Activated T-helper 17 cell treated with anti-CD3 and anti-CD28 coated beads, Interleukin-2, amount 50 U/mL, for 72 hours (primary cell): ENCODE measurements around the gene INPP5A. TPM values are rescaled to one million over a fixed set of nuclear protein-coding genes. Genes with fewer than 3 reads are reported as not detected.

Experiments used
- ATAC-seq: fragments of 150-1000 bp; cut with Tn5 transposase; replicated peaks from 2 replicates; pipeline ENCODE4 v1.10.0; 2021; ENCODE audit warnings: mild to moderate bottlenecking, moderate library complexity
- H3K27ac Mint-ChIP-seq: one replicate; pipeline ENCODE4 v1.8.0; 2022; ENCODE audit warnings: mixed read lengths
- H3K27me3 Mint-ChIP-seq: one replicate; pipeline ENCODE4 v1.8.0; 2022; ENCODE audit warnings: mixed read lengths
- H3K36me3 Mint-ChIP-seq: one replicate; pipeline ENCODE4 v1.8.0; 2022; ENCODE audit warnings: low read depth, mild to moderate bottlenecking, mixed read lengths
- H3K4me1 Mint-ChIP-seq: one replicate; pipeline ENCODE4 v1.8.0; 2022; ENCODE audit warnings: mixed read lengths
- H3K4me3 Mint-ChIP-seq: one replicate; pipeline ENCODE4 v1.8.0; 2022; ENCODE audit warnings: mild to moderate bottlenecking, mixed read lengths
- H3K9me3 Mint-ChIP-seq: one replicate; pipeline ENCODE4 v1.8.0; 2022; ENCODE audit warnings: mixed read lengths
- total RNA-seq, 2 donors: library from RNA; stranded (reverse); gene quantifications; one replicate each; pipeline ENCODE4 v1.2.3, GENCODE V29; 2022

INPP5A gene
- total RNA-seq, 2 donors from 2014 or later: 4.3 to 5.6 TPM

GRCh38 chr10:132777441-132777840, 239.9 kb downstream of the INPP5A start:
- no peak for ATAC-seq
- H3K4me1 Mint-ChIP-seq: no peaks in the 10 kb centered on the region
- H3K27ac Mint-ChIP-seq: no peak overlapping the region
- no peaks in the 10 kb centered on the region for H3K27me3 Mint-ChIP-seq
- H3K36me3 Mint-ChIP-seq: peaks cover 34% of the 10 kb centered on the region
- H3K4me3 Mint-ChIP-seq: no peak overlapping the region
- H3K9me3 Mint-ChIP-seq: no peaks in the 10 kb centered on the region

GRCh38 chr10:132779549-132780294, 242.1 kb downstream of the INPP5A start:
- no peaks in the 10 kb centered on the region for H3K4me1 Mint-ChIP-seq
- no peak overlapping the region for H3K27ac Mint-ChIP-seq
- ATAC-seq: no peak
- H3K9me3 Mint-ChIP-seq: no peaks in the 10 kb centered on the region
- peaks cover 47% of the 10 kb centered on the region for H3K36me3 Mint-ChIP-seq
- H3K27me3 Mint-ChIP-seq: peaks cover 4% of the 10 kb centered on the region
- no peak overlapping the region for H3K4me3 Mint-ChIP-seq

- H3K4me3 Mint-ChIP-seq: no peak overlapping the region
- peaks cover 47% of the 10 kb centered on the region for H3K36me3 Mint-ChIP-seq
- ATAC-seq: no peak
- no peaks in the 10 kb centered on the region for H3K4me1 Mint-ChIP-seq
- H3K9me3 Mint-ChIP-seq: no peaks in the 10 kb centered on the region
- peaks cover 4% of the 10 kb centered on the region for H3K27me3 Mint-ChIP-seq
- H3K27ac Mint-ChIP-seq: no peak overlapping the region
Observed at GRCh38 chr10:132780356-132780755, 242.8 kb downstream of the INPP5A start.

- H3K27ac Mint-ChIP-seq: no peak overlapping the region
- no peak for ATAC-seq
- H3K4me3 Mint-ChIP-seq: no peak overlapping the region
- H3K9me3 Mint-ChIP-seq: no peaks in the 10 kb centered on the region
- H3K4me1 Mint-ChIP-seq: no peaks in the 10 kb centered on the region
- H3K36me3 Mint-ChIP-seq: peaks cover 47% of the 10 kb centered on the region
- H3K27me3 Mint-ChIP-seq: peaks cover 4% of the 10 kb centered on the region
Observed at GRCh38 chr10:132781556-132781955, 244.0 kb downstream of the INPP5A start.

GRCh38 chr10:132783165-132783939, 245.8 kb downstream of the INPP5A start:
- no peak overlapping the region for H3K4me3 Mint-ChIP-seq
- ATAC-seq: no peak
- H3K27me3 Mint-ChIP-seq: peaks cover 4% of the 10 kb centered on the region
- H3K4me1 Mint-ChIP-seq: no peaks in the 10 kb centered on the region
- no peak overlapping the region for H3K27ac Mint-ChIP-seq
- H3K36me3 Mint-ChIP-seq: peaks cover 41% of the 10 kb centered on the region
- H3K9me3 Mint-ChIP-seq: no peaks in the 10 kb centered on the region

GRCh38 chr10:132783940-132784865, 246.6 kb downstream of the INPP5A start:
- Mint-ChIP-seq H3K27ac (no peak overlapping the region), H3K9me3 (no peaks in the 10 kb centered on the region), H3K4me3 (no peak overlapping the region), H3K4me1 (no peaks in the 10 kb centered on the region), H3K27me3 (peaks cover 4% of the 10 kb centered on the region), H3K36me3 (peaks cover 41% of the 10 kb centered on the region)
- no peak for ATAC-seq

- peaks cover 34% of the 10 kb centered on the region for H3K36me3 Mint-ChIP-seq
- no peak for ATAC-seq
- no peaks in the 10 kb centered on the region for H3K9me3 Mint-ChIP-seq
- H3K4me3 Mint-ChIP-seq: no peak overlapping the region
- no peaks in the 10 kb centered on the region for H3K4me1 Mint-ChIP-seq
- no peak overlapping the region for H3K27ac Mint-ChIP-seq
- H3K27me3 Mint-ChIP-seq: peaks cover 4% of the 10 kb centered on the region
Observed at GRCh38 chr10:132784866-132785722, 247.5 kb downstream of the INPP5A start.

- peaks cover 28% of the 10 kb centered on the region for H3K36me3 Mint-ChIP-seq
- H3K9me3 Mint-ChIP-seq: no peaks in the 10 kb centered on the region
- no peak within 1 kb of the TSS for H3K27ac Mint-ChIP-seq
- ATAC-seq: no peak
- no peak within 1 kb of the TSS for H3K4me3 Mint-ChIP-seq
- no peaks in the 10 kb centered on the region for H3K4me1 Mint-ChIP-seq
- peaks cover 4% of the 10 kb centered on the region for H3K27me3 Mint-ChIP-seq
Observed at GRCh38 chr10:132785723-132786475, 248.3 kb downstream of the INPP5A start, which contains the start of gene NKX6-2. Gene NKX6-2 (minus strand): TSS chr10:132786147. CDS start chr10:132785948, 199 bp downstream.

- Mint-ChIP-seq H3K27me3 (peaks cover 4% of the 10 kb centered on the region), H3K4me1 (no peaks in the 10 kb centered on the region), H3K4me3 (no peak overlapping the region), H3K36me3 (peaks cover 22% of the 10 kb centered on the region), H3K27ac (no peak overlapping the region), H3K9me3 (no peaks in the 10 kb centered on the region)
- ATAC-seq: no peak
Observed at GRCh38 chr10:132786476-132786883, 248.9 kb downstream of the INPP5A start.

GRCh38 chr10:132786884-132787494, 249.4 kb downstream of the INPP5A start:
- no peak for ATAC-seq
- no peak overlapping the region for H3K27ac Mint-ChIP-seq
- no peak overlapping the region for H3K4me3 Mint-ChIP-seq
- peaks cover 17% of the 10 kb centered on the region for H3K36me3 Mint-ChIP-seq
- no peaks in the 10 kb centered on the region for H3K9me3 Mint-ChIP-seq
- H3K4me1 Mint-ChIP-seq: no peaks in the 10 kb centered on the region
- H3K27me3 Mint-ChIP-seq: peaks cover 4% of the 10 kb centered on the region

- Mint-ChIP-seq H3K4me1 (no peaks in the 10 kb centered on the region), H3K4me3 (no peak overlapping the region), H3K27me3 (peaks cover 4% of the 10 kb centered on the region), H3K27ac (no peak overlapping the region), H3K36me3 (peaks cover 11% of the 10 kb centered on the region), H3K9me3 (no peaks in the 10 kb centered on the region)
- no peak for ATAC-seq
Observed at GRCh38 chr10:132787495-132788179, 250.1 kb downstream of the INPP5A start.

- H3K27ac Mint-ChIP-seq: no peak overlapping the region
- no peaks in the 10 kb centered on the region for H3K4me1 Mint-ChIP-seq
- peaks cover 4% of the 10 kb centered on the region for H3K27me3 Mint-ChIP-seq
- no peak overlapping the region for H3K4me3 Mint-ChIP-seq
- ATAC-seq: no peak
- H3K9me3 Mint-ChIP-seq: no peaks in the 10 kb centered on the region
- H3K36me3 Mint-ChIP-seq: peaks cover 4% of the 10 kb centered on the region
Observed at GRCh38 chr10:132788180-132788830, 250.7 kb downstream of the INPP5A start.
